ENCODE data around the gene LRRTM4. TPM values are rescaled to one million over a fixed set of nuclear protein-coding genes. Genes with fewer than 3 reads are reported as not detected.

Gene LRRTM4
- total RNA-seq, 1 experiment from 2014 or later, result 0.23 TPM

DNA sequence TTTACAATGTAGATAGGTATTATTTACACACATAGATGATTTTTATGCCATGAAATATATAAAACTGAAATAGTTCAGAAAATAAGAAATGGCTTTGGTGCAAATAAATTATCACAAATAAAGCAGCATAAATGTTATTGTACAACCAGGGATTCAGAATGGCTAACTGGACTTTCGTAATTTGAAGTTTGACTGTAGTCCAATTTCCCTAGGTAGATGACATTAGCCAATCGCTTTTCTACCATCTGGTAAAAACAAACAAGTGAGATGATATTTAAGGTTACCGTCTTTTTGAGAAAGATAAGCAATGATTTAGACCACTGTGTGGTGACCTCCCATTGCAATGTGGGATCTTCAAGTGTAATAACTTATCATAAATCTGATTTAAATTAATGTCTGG, 400.7 kb downstream of the LRRTM4 start:
- in situ Hi-C loops (cut with HindIII; ENCODE audit: low pct_unique_long_range_greater_than_20kb, low sequenced_read_pairs), result no loop called here
- DNase-seq (ENCODE audit: low read depth, low spot score) (no peak), ATAC-seq (no peak)
- TF ChIP-seq, protein P1, sequence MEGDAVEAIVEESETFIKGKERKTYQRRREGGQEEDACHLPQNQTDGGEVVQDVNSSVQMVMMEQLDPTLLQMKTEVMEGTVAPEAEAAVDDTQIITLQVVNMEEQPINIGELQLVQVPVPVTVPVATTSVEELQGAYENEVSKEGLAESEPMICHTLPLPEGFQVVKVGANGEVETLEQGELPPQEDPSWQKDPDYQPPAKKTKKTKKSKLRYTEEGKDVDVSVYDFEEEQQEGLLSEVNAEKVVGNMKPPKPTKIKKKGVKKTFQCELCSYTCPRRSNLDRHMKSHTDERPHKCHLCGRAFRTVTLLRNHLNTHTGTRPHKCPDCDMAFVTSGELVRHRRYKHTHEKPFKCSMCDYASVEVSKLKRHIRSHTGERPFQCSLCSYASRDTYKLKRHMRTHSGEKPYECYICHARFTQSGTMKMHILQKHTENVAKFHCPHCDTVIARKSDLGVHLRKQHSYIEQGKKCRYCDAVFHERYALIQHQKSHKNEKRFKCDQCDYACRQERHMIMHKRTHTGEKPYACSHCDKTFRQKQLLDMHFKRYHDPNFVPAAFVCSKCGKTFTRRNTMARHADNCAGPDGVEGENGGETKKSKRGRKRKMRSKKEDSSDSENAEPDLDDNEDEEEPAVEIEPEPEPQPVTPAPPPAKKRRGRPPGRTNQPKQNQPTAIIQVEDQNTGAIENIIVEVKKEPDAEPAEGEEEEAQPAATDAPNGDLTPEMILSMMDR (IDR thresholded peaks at IDR 0.05), result no peak
- TF ChIP-seq, protein P2, sequence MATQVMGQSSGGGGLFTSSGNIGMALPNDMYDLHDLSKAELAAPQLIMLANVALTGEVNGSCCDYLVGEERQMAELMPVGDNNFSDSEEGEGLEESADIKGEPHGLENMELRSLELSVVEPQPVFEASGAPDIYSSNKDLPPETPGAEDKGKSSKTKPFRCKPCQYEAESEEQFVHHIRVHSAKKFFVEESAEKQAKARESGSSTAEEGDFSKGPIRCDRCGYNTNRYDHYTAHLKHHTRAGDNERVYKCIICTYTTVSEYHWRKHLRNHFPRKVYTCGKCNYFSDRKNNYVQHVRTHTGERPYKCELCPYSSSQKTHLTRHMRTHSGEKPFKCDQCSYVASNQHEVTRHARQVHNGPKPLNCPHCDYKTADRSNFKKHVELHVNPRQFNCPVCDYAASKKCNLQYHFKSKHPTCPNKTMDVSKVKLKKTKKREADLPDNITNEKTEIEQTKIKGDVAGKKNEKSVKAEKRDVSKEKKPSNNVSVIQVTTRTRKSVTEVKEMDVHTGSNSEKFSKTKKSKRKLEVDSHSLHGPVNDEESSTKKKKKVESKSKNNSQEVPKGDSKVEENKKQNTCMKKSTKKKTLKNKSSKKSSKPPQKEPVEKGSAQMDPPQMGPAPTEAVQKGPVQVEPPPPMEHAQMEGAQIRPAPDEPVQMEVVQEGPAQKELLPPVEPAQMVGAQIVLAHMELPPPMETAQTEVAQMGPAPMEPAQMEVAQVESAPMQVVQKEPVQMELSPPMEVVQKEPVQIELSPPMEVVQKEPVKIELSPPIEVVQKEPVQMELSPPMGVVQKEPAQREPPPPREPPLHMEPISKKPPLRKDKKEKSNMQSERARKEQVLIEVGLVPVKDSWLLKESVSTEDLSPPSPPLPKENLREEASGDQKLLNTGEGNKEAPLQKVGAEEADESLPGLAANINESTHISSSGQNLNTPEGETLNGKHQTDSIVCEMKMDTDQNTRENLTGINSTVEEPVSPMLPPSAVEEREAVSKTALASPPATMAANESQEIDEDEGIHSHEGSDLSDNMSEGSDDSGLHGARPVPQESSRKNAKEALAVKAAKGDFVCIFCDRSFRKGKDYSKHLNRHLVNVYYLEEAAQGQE (IDR thresholded peaks at IDR 0.05; ENCODE audit: insufficient read depth in 1 of 2, low read depth in 2 of 2, low read length in 1 of 2), result no peak
- TF ChIP-seq TCF7L2 (IDR thresholded peaks at IDR 0.05; ENCODE audit: low read depth, low read length) (no peak), SIN3A (IDR thresholded peaks at IDR 0.05; ENCODE audit: borderline replicate concordance, insufficient read depth, low read depth, low read length) (no peak), POLR2AphosphoS5 (IDR thresholded peaks at IDR 0.05; ENCODE audit: low read depth, low read length) (no peak)
- Histone ChIP-seq H3K4me3 (ENCODE audit: low read depth in 2 of 2, low read length in 2 of 2) (no peak overlapping the region), H3K9me3 (ENCODE audit: control insufficient read depth, insufficient read depth, low read depth, low read length) (no peaks in the 10 kb centered on the region), H3K27ac (ENCODE audit: low read length) (no peak overlapping the region), H3K27me3 (ENCODE audit: control insufficient read depth, insufficient read depth, low read length) (no peaks in the 10 kb centered on the region), H3K36me3 (ENCODE audit: control insufficient read depth, insufficient read depth, low read length) (no peaks in the 10 kb centered on the region), H3K4me1 (ENCODE audit: control insufficient read depth, insufficient read depth, low read length) (no peaks in the 10 kb centered on the region)
- ChIA-PET POLR2A (no interaction called here), CTCF (no interaction called here)
- BruUV-seq (replicated peaks), result no TSS peak
- intact Hi-C loops (cut with micrococcal nuclease; ENCODE audit: unreplicated experiment), result no loop called here

DNA sequence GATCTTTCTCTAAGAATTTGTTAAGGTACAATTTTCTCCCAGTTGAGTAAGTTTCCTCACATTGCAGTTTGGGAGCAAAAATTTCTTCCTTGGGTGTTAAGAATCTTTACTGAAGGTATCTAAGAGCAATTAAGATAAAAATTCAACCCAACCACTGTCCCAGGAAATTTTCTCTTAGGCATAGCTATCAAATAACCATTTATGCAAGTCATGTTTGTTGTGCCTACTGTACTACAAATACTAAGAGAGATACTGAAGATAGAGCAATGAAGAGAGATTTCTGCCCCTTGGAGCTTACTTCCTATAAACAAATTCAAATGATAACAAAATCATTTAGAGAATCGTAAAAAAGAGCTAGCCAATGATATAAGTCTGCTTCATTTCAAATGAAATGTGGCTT, 402.8 kb downstream of the LRRTM4 start:
- BruUV-seq (replicated peaks), result no TSS peak
- ATAC-seq (no peak), DNase-seq (ENCODE audit: low read depth, low spot score) (no peak)
- no peaks in the 10 kb centered on the region for H3K4me1 ChIP-seq (ENCODE audit: control insufficient read depth, insufficient read depth, low read length)
- in situ Hi-C loops (cut with HindIII; ENCODE audit: low pct_unique_long_range_greater_than_20kb, low sequenced_read_pairs) (no loop called here), intact Hi-C loops (cut with micrococcal nuclease; ENCODE audit: unreplicated experiment) (no loop called here)
- H3K27me3 ChIP-seq (ENCODE audit: control insufficient read depth, insufficient read depth, low read length), result no peaks in the 10 kb centered on the region
- ChIA-PET POLR2A (no interaction called here), CTCF (no interaction called here)
- no peaks in the 10 kb centered on the region for H3K9me3 ChIP-seq (ENCODE audit: control insufficient read depth, insufficient read depth, low read depth, low read length)
- no peaks in the 10 kb centered on the region for H3K36me3 ChIP-seq (ENCODE audit: control insufficient read depth, insufficient read depth, low read length)
- TF ChIP-seq, protein P1 (IDR thresholded peaks at IDR 0.05), result no peak
- TF ChIP-seq POLR2AphosphoS5 (IDR thresholded peaks at IDR 0.05; ENCODE audit: low read depth, low read length) (no peak), TCF7L2 (IDR thresholded peaks at IDR 0.05; ENCODE audit: low read depth, low read length) (no peak), SIN3A (IDR thresholded peaks at IDR 0.05; ENCODE audit: borderline replicate concordance, insufficient read depth, low read depth, low read length) (no peak)
- TF ChIP-seq, protein P2 (IDR thresholded peaks at IDR 0.05; ENCODE audit: insufficient read depth in 1 of 2, low read depth in 2 of 2, low read length in 1 of 2), result no peak
- no peak overlapping the region for H3K27ac ChIP-seq (ENCODE audit: low read length)
- H3K4me3 ChIP-seq (ENCODE audit: low read depth in 2 of 2, low read length in 2 of 2), result no peak overlapping the region
